HL-60 (cell line): Measurements from ENCODE around the gene DDX23.
A peak's percentile ranks its signal among the peaks of the same experiment; 100 is the strongest.

Experiments
- DNase-seq, 2 experiments: peaks; one replicate each; pipeline ENCODE4 v3.0.0-alpha.2; 2010 to 2020; ENCODE audit warnings: low read depth in 1 of 2, low spot score in 1 of 2
- H3K27ac ChIP-seq: fragments of 250-450 bp; sonication (Bioruptor Pico); replicated peaks from 2 replicates; pipeline ENCODE4 v1.5.1; 2020; ENCODE audit warnings: mild to moderate bottlenecking, moderate library complexity
- H3K27me3 ChIP-seq: fragments of 250-450 bp; sonication (Bioruptor Pico); 2 replicates; pipeline ENCODE4 v1.5.1; 2021; ENCODE audit warnings: mild to moderate bottlenecking, moderate library complexity; ENCODE audit not compliant: insufficient read depth, poor library complexity, severe bottlenecking
- H3K4me3 ChIP-seq: replicated peaks from 2 replicates; pipeline ENCODE4 v1.5.1; 2011; ENCODE audit warnings: mild to moderate bottlenecking, control low read depth, low read length; ENCODE audit not compliant: insufficient read depth
- GABPA ChIP-seq: IDR thresholded peaks from 2 replicates; pipeline ENCODE4 v1.6.1; 2012; ENCODE audit warnings: low read depth
- POLR2AphosphoS5 ChIP-seq: IDR thresholded peaks from 2 replicates; pipeline ENCODE4 v1.6.1; 2012; ENCODE audit warnings: low read depth
- SPI1 ChIP-seq: IDR thresholded peaks from 2 replicates; pipeline ENCODE4 v1.6.1; 2012; ENCODE audit warnings: low read depth, mild to moderate bottlenecking, borderline replicate concordance
- TF ChIP-seq, protein P1 (sequence below): IDR thresholded peaks from one replicate; pipeline ENCODE4 v1.5.1; 2011; ENCODE audit warnings: low read length, control low read depth, inconsistent platforms; ENCODE audit not compliant: insufficient read depth
- TF ChIP-seq, protein P2 (sequence below): IDR thresholded peaks from 2 replicates; pipeline ENCODE4 v1.6.1; 2012; ENCODE audit warnings: low read depth; ENCODE audit not compliant: insufficient replicate concordance

Gene DDX23

DNA sequence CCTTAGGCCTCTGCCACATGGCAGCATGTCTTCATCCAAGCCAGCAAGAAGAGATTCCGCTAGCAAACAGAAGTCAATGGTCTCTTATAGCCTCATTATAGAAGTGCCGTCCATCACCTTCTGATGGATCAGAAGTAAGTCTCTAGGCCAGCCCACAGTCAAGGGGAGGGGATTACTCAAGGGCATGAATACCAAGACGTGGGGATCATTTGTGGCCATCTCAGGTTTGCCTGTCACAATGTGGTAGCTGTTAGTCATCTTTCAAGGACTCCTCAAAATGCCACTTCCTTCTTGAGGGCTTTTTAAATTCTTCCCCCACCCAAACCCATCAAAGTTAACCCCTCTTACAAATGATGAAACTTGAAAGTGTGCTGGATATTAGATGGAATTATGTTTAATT is 55.0 kb downstream of the DDX23 start:
- Histone ChIP-seq H3K27me3 (no peaks in the 10 kb centered on the region), H3K27ac (no peak overlapping the region), H3K4me3 (no peak overlapping the region)
- TF ChIP-seq, protein P1, sequence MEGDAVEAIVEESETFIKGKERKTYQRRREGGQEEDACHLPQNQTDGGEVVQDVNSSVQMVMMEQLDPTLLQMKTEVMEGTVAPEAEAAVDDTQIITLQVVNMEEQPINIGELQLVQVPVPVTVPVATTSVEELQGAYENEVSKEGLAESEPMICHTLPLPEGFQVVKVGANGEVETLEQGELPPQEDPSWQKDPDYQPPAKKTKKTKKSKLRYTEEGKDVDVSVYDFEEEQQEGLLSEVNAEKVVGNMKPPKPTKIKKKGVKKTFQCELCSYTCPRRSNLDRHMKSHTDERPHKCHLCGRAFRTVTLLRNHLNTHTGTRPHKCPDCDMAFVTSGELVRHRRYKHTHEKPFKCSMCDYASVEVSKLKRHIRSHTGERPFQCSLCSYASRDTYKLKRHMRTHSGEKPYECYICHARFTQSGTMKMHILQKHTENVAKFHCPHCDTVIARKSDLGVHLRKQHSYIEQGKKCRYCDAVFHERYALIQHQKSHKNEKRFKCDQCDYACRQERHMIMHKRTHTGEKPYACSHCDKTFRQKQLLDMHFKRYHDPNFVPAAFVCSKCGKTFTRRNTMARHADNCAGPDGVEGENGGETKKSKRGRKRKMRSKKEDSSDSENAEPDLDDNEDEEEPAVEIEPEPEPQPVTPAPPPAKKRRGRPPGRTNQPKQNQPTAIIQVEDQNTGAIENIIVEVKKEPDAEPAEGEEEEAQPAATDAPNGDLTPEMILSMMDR, result no peak
- TF ChIP-seq SPI1 (no peak), GABPA (no peak; the same call in 1 of the 2 replicates), POLR2AphosphoS5 (no peak)
- TF ChIP-seq, protein P2, sequence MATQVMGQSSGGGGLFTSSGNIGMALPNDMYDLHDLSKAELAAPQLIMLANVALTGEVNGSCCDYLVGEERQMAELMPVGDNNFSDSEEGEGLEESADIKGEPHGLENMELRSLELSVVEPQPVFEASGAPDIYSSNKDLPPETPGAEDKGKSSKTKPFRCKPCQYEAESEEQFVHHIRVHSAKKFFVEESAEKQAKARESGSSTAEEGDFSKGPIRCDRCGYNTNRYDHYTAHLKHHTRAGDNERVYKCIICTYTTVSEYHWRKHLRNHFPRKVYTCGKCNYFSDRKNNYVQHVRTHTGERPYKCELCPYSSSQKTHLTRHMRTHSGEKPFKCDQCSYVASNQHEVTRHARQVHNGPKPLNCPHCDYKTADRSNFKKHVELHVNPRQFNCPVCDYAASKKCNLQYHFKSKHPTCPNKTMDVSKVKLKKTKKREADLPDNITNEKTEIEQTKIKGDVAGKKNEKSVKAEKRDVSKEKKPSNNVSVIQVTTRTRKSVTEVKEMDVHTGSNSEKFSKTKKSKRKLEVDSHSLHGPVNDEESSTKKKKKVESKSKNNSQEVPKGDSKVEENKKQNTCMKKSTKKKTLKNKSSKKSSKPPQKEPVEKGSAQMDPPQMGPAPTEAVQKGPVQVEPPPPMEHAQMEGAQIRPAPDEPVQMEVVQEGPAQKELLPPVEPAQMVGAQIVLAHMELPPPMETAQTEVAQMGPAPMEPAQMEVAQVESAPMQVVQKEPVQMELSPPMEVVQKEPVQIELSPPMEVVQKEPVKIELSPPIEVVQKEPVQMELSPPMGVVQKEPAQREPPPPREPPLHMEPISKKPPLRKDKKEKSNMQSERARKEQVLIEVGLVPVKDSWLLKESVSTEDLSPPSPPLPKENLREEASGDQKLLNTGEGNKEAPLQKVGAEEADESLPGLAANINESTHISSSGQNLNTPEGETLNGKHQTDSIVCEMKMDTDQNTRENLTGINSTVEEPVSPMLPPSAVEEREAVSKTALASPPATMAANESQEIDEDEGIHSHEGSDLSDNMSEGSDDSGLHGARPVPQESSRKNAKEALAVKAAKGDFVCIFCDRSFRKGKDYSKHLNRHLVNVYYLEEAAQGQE, result no peak
- peak in 1 of 2 experiments; percentile 19 for DNase-seq

DNA sequence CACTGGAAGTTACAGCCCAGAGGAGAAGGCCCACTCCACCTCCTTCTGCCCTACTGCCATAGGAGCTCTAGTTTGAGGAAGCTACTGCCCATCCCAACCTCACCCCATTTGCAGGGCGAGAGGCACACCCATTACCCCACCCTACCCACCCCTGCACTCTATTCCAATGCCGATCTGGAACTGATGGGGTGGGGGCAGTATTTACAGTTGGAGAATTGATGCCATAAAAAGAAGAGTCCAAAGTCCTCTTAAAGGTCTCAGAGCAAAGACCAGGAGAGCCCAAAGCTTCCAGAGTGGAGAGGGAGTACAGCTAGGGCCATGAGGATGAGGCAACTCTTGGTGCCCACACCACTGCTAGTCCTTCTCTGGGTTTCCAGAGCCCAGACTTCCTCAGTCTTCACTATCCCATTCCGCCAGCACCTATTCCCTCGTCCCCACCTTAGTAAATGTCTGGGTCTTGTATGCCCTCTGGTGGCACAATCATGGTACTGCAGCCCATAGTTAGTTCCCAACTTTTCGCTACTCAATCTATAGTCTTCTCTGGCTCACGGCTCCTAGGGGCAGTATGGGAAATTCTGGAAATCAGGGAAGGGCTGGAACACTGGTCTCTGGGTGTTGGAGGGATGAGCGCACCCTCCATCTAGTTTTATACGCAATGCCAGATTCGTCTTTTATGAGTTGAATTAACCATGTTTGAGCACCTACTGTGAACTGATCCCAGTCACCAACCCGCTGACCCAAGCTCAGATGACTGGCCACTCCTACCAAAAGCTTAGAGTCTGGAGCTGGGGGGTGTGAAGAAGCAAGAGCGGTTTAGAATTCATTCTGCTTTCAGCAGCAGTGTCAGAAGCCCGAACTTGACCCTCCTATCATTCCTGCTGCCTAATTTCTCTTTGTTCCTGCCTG is 56.2 kb downstream of the DDX23 start:
- no peak for TF ChIP-seq GABPA
- TF ChIP-seq, protein P1, result peak; percentile 97
- peak in 1 of 2 experiments; percentile 52 for DNase-seq
- no peaks in the 10 kb centered on the region for H3K27me3 ChIP-seq

DNA sequence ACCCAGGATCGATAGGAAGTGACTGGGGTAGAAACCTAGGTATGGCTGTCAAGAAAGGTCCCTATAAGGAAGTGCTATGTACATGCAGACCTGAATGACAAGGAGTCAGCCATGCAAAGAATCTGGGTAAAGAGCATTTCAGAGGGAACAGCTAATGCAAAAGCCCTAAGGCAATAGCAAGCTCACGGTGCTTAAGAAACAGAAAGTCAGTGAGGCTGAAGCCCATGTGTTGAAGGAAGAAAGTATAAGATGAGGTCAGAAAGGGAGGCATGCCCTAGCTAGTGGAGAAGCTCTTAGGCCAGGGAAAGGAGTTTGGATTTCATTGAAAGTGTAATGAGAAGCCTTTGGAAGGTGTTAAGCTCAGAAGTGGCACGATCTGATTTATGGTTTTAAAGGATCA is 57.1 kb downstream of the DDX23 start:
- peaks cover 6% of the 10 kb centered on the region for H3K27me3 ChIP-seq
- H3K4me3 ChIP-seq, result no peak overlapping the region
- TF ChIP-seq, protein P2, result no peak
- no peak for TF ChIP-seq POLR2AphosphoS5
- no peak for TF ChIP-seq GABPA
- DNase-seq, result no peak
- H3K27ac ChIP-seq, result no peak overlapping the region

More for the DNA sequence above, 56.2 kb downstream of the DDX23 start:
- no peak overlapping the region for H3K27ac ChIP-seq
- no peak overlapping the region for H3K4me3 ChIP-seq

DNA sequence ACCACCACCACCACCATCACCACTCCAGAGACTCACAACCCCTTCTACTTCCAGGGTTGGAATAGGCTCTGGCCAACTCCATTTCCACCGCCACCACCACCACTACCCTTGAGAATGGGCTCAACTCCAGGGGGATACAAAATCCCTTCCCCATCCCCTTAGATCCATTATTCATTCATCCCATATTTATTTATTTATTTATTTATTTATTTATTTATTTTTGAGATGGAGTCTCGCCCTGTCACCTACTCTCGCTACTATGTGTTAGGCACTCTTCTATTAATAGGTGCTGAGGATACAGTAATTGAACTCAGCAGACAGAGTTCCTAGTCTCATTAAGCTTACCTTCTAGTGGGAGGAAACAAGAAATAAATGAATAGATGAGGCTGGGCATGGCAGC is 58.3 kb downstream of the DDX23 start:
- DNase-seq, result no peak
- no peak overlapping the region for H3K27ac ChIP-seq
- no peak overlapping the region for H3K4me3 ChIP-seq
- TF ChIP-seq POLR2AphosphoS5 (no peak), SPI1 (no peak), GABPA (no peak)
- TF ChIP-seq, protein P2, result no peak
- TF ChIP-seq, protein P1, result no peak
- peaks cover 14% of the 10 kb centered on the region for H3K27me3 ChIP-seq
